K562 (cell line): ENCODE data around the gene FRMD4A. TPM values are rescaled to one million over a fixed set of nuclear protein-coding genes. Genes with fewer than 3 reads are reported as not detected.
A peak's percentile ranks its signal among the peaks of the same experiment; 100 is the strongest.

Experiments used
- BHLHE40 ChIP-seq: IDR thresholded peaks from 2 replicates; pipeline ENCODE4 v1.6.1; 2011; ENCODE audit warnings: low read length, improper control_type of control experiment
- CCNT2 ChIP-seq: IDR thresholded peaks from 2 replicates; pipeline ENCODE4 v1.6.1; 2011; ENCODE audit warnings: borderline replicate concordance, low read depth, mild to moderate bottlenecking, moderate library complexity, mixed read lengths, low read length; ENCODE audit not compliant: insufficient read length; ENCODE audit errors: extremely low read depth
- CXXC5 ChIP-seq: fragments of 250-450 bp; sonication (Bioruptor Pico); IDR thresholded peaks from 2 replicates; pipeline ENCODE4 v1.8.0; 2022; ENCODE audit warnings: inconsistent platforms, mild to moderate bottlenecking, moderate library complexity
- DMBX1 ChIP-seq: fragments of 250-450 bp; sonication (Bioruptor Pico); IDR thresholded peaks from 2 replicates; pipeline ENCODE4 v1.8.0; 2022; ENCODE audit warnings: inconsistent platforms, mild to moderate bottlenecking, moderate library complexity, borderline replicate concordance
- ERF ChIP-seq: fragments of 450-650 bp; formaldehyde crosslinking; IDR thresholded peaks from 2 replicates; pipeline ENCODE4 v1.4.0; 2020; ENCODE audit warnings: mild to moderate bottlenecking, mixed read lengths
- ESRRA ChIP-seq: fragments of 450-650 bp; IDR thresholded peaks from 2 replicates; pipeline ENCODE4 v1.6.1; 2014; ENCODE audit warnings: low read depth, mild to moderate bottlenecking, moderate library complexity, borderline replicate concordance
- GATAD2A ChIP-seq: fragments of 450-650 bp; IDR thresholded peaks from 2 replicates; pipeline ENCODE4 v1.6.1; 2017
- HDAC3 ChIP-seq: fragments of 450-650 bp; IDR thresholded peaks from 2 replicates; pipeline ENCODE4 v1.6.1; 2018; ENCODE audit warnings: borderline replicate concordance, mild to moderate bottlenecking, moderate library complexity; ENCODE audit not compliant: partially characterized antibody
- HNRNPUL1 ChIP-seq: fragments of 200-400 bp; formaldehyde crosslinking; IDR thresholded peaks from 2 replicates; pipeline ENCODE4 v1.6.1; 2017; ENCODE audit warnings: low read length
- JUND ChIP-seq, 2 experiments: IDR thresholded peaks; 2 replicates in 1 of 2; 3 replicates in 1 of 2; pipeline ENCODE4 v1.6.1; 2011; ENCODE audit warnings: borderline replicate concordance in 2 of 2, low read depth in 2 of 2, low read length in 2 of 2, improper control_type of control experiment in 1 of 2, missing biosample characterization in 1 of 2, missing genetic modification characterization in 1 of 2, missing genetic modification reagents in 1 of 2
- KDM1A ChIP-seq, 2 experiments: fragments of 450-650 bp; IDR thresholded peaks; 2 replicates each; pipeline ENCODE4 v1.6.1; 2016; ENCODE audit warnings: mild to moderate bottlenecking in 2 of 2
- KDM5B ChIP-seq: fragments of 200-600 bp; sonication (generic); IDR thresholded peaks from 2 replicates; pipeline ENCODE4 v1.6.1; 2012; ENCODE audit warnings: low read depth, mild to moderate bottlenecking, moderate library complexity, low read length, control low read depth, inconsistent platforms; ENCODE audit not compliant: insufficient replicate concordance
- KLF1 ChIP-seq: fragments of 450-650 bp; IDR thresholded peaks from 2 replicates; pipeline ENCODE4 v1.6.1; 2016; ENCODE audit warnings: missing genetic modification characterization, missing compliant biosample characterization
- KLF16 ChIP-seq: IDR thresholded peaks from 2 replicates; pipeline ENCODE4 v1.6.1; 2016; ENCODE audit warnings: antibody characterized with exemption
- MYC ChIP-seq, 2 experiments: fragments of 250-450 bp in 1 of 2; sonication (Bioruptor Pico) in 1 of 2; IDR thresholded peaks; 2 replicates each; pipeline versions ENCODE4 v1.5.1 to v1.6.1; 2012 to 2021; ENCODE audit warnings: low read depth in 2 of 2, borderline replicate concordance in 1 of 2, improper control_type of control experiment in 1 of 2, low read length in 1 of 2, mild to moderate bottlenecking in 1 of 2, moderate library complexity in 1 of 2
- PHF21A ChIP-seq: fragments of 450-650 bp; IDR thresholded peaks from 2 replicates; pipeline ENCODE4 v1.6.1; 2017; ENCODE audit warnings: low read depth, borderline replicate concordance
- RAD21 ChIP-seq, 2 experiments: fragments of 250-450 bp in 1 of 2; fragments of 450-650 bp in 1 of 2; sonication (Bioruptor Pico) in 1 of 2; formaldehyde crosslinking in 1 of 2; IDR thresholded peaks in 1 of 2; conservative IDR thresholded peaks in 1 of 2; 2 replicates each; pipeline versions ENCODE4 v1.4.0 to v1.8.0; 2020 to 2022; ENCODE audit warnings: mild to moderate bottlenecking in 2 of 2, moderate library complexity in 1 of 2
- SMAD4 ChIP-seq: fragments of 250-450 bp; sonication (Bioruptor Pico); conservative IDR thresholded peaks from 2 replicates; pipeline ENCODE4 v1.8.0; 2021; ENCODE audit warnings: inconsistent platforms, mild to moderate bottlenecking, moderate library complexity
- SMARCC2 ChIP-seq: fragments of 450-650 bp; IDR thresholded peaks from 2 replicates; pipeline ENCODE4 v1.6.1; 2017; ENCODE audit warnings: antibody characterized with exemption, moderate library complexity, mild to moderate bottlenecking, low read depth
- SP1 ChIP-seq: sonication (generic); formaldehyde crosslinking; IDR thresholded peaks from 2 replicates; pipeline ENCODE4 v1.8.1; 2022; ENCODE audit warnings: mild to moderate bottlenecking, missing genetic modification reagents
- TBL1XR1 ChIP-seq, 2 experiments: IDR thresholded peaks; 2 replicates each; pipeline ENCODE4 v1.6.1; 2012; ENCODE audit warnings: improper control_type of control experiment in 2 of 2, low read length in 2 of 2, mild to moderate bottlenecking in 1 of 2
- ZNF239 ChIP-seq: fragments of 250-450 bp; sonication (Bioruptor Pico); IDR thresholded peaks from 2 replicates; pipeline ENCODE4 v1.4.0; 2020; ENCODE audit warnings: mild to moderate bottlenecking
- ZNF445 ChIP-seq: fragments of 250-450 bp; sonication (Bioruptor Pico); IDR thresholded peaks from 2 replicates; pipeline ENCODE4 v1.4.0; 2020; ENCODE audit warnings: low read depth, mild to moderate bottlenecking, moderate library complexity
- polyA plus RNA-seq, 8 experiments: library from polyadenylated mRNA; depleted of rRNA in 4 of 8; stranded (reverse) in 5 of 8; unstranded in 3 of 8; fragments of >200 nt; fragmentation: Nextera tagmentation in 2 of 8; fragmentation: Illumina TruSeq in 1 of 8; extraction: Ambion mirVana in 2 of 8; extraction: Trizol in 1 of 8; gene quantifications; 2 replicates each; pipeline versions ENCODE4 v1.2.1 to v1.2.3, GENCODE V29; 2011 to 2014; ENCODE audit warnings: inconsistent platforms in 1 of 8, missing spikeins in 1 of 8
- total RNA-seq, 7 experiments: library from RNA; depleted of rRNA in 6 of 7; stranded (reverse); fragments of >200 nt in 6 of 7; fragmentation: Illumina TruSeq in 2 of 7; extraction: Trizol in 2 of 7; gene quantifications; 2 replicates each; pipeline versions ENCODE4 v1.2.1 to v1.2.3, GENCODE V29; 2011 to 2021; ENCODE audit warnings: low replicate concordance in 1 of 7
- TF ChIP-seq, protein P1 (sequence below): sonication (generic); formaldehyde crosslinking; IDR thresholded peaks from 2 replicates; pipeline ENCODE4 v1.9.0; 2022; ENCODE audit warnings: mild to moderate bottlenecking, missing genetic modification reagents
- TF ChIP-seq, protein P2 (sequence below): fragments of 250-450 bp; sonication (Bioruptor Pico); IDR thresholded peaks from 2 replicates; pipeline ENCODE4 v1.5.0; 2021
- TF ChIP-seq, protein P3 (sequence below), 3 experiments: fragments of 200-800 bp in 1 of 3; sonication (Bioruptor generic) in 1 of 3; sonication (generic) in 1 of 3; formaldehyde crosslinking in 1 of 3; IDR thresholded peaks; 2 replicates each; pipeline versions ENCODE4 v1.6.1 to v1.8.0; 2016 to 2022; ENCODE audit warnings: mild to moderate bottlenecking in 2 of 3, missing compliant biosample characterization in 2 of 3, missing genetic modification characterization in 2 of 3, missing genetic modification reagents in 1 of 3

Gene FRMD4A
- total and polyA plus RNA-seq, 9 of the 15 experiments (the other 6 are each of a cell fraction or from before 2014, with no cell fraction given) = 0.80 to 5.2 (median 3.0) TPM

DNA sequence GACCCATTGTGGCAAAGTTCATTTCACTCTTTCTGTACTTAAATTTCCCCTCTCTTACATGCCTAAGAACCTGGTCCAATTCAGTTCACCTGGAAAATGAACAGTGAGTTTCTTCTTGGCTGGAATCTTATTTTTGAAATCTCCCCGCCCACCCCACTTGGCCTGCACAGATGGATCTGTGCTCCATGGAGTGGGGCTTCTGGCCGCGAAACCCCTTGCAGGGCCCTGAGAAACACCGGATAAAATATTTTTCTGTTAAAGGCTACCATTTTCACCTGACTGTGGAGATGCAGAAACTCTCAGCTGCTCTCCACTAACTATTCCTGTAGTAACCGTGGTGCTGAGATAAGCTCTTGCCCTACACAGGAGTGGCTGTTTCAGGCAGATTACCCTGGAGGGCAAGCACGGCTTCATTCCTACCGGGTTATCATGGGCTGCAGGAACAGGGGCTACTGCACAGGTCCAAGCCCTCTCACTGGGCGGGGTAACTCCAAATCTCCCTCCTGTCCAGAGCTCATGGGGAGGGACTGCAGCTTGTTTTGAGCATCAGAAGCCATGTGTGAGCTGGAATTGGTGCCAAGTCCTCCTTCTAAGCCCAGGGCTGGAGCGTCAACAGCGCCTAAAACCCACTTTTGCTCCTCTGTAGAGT is 625.1 kb downstream of the FRMD4A start (continued):
- TF ChIP-seq SP1 (CRISPR knock-in tag) (0 out of 2 replicates have a peak, but pooled peaks have one; percentile 31), HNRNPUL1 (no peak), DMBX1 (CRISPR knock-in tag) (peak; percentile 79), HDAC3 (peak; percentile 70), CCNT2 (peak; percentile 70), CXXC5 (CRISPR knock-in tag) (peak; percentile 77), PHF21A (peak; percentile 76; the same call in 1 of the 2 replicates), KDM5B (peak; percentile 59), ERF (CRISPR knock-in tag) (no peak), ESRRA (no peak), KLF1 (tag) (no peak), KDM1A (IDR thresholded peaks at IDR 0.05) (peak; percentile 98), MYC (IDR thresholded peaks at IDR 0.05; ENCODE audit: low read depth, low read length) (peak; percentile 39), MYC (CRISPR knock-in tag; IDR thresholded peaks at IDR 0.05; ENCODE audit: borderline replicate concordance, low read depth) (no peak), ZNF239 (no peak), TBL1XR1 (IDR thresholded peaks at IDR 0.05; ENCODE audit: low read length in 2 of 2) (peak in 1 of 2 experiments; percentile 71; a peak in 3 of 4 replicates), RAD21 (CRISPR knock-in tag; conservative IDR thresholded peaks at IDR 0.05 in 1 of 2, IDR thresholded peaks at IDR 0.05 in 1 of 2) (no peak), BHLHE40 (peak; percentile 60; the same call in 1 of the 2 replicates), GATAD2A (peak; percentile 87), KLF16 (peak; percentile 95), SMARCC2 (peak; percentile 86), SMAD4 (CRISPR knock-in tag) (peak; percentile 72), ZNF445 (CRISPR knock-in tag) (no peak), JUND (IDR thresholded peaks at IDR 0.05; ENCODE audit: borderline replicate concordance, low read depth, low read length) (peak; percentile 58; the same call in 1 of the 2 replicates), JUND (tag; IDR thresholded peaks at IDR 0.05; ENCODE audit: borderline replicate concordance, low read depth, low read length) (peak; percentile 59; the same call in 1 of the 3 replicates)
- TF ChIP-seq, protein P1, sequence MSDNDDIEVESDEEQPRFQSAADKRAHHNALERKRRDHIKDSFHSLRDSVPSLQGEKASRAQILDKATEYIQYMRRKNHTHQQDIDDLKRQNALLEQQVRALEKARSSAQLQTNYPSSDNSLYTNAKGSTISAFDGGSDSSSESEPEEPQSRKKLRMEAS = peak; percentile 64
- TF ChIP-seq, protein P2, sequence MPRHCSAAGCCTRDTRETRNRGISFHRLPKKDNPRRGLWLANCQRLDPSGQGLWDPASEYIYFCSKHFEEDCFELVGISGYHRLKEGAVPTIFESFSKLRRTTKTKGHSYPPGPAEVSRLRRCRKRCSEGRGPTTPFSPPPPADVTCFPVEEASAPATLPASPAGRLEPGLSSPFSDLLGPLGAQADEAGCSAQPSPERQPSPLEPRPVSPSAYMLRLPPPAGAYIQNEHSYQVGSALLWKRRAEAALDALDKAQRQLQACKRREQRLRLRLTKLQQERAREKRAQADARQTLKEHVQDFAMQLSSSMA (CRISPR knock-in tag) = no peak
- TF ChIP-seq, protein P3, sequence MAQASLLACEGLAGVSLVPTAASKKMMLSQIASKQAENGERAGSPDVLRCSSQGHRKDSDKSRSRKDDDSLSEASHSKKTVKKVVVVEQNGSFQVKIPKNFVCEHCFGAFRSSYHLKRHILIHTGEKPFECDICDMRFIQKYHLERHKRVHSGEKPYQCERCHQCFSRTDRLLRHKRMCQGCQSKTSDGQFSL (CRISPR knock-in tag; IDR thresholded peaks at IDR 0.05) = no peak
- TF ChIP-seq, protein P3 (tag; IDR thresholded peaks at IDR 0.05) = no peak
